OCI-LY1 (cell line): ENCODE measurements around the gene FMN1.

Source experiments
- H2AFZ ChIP-seq: fragments of 200-600 bp; sonication (generic), shearing (Covaris generic); 2 replicates; pipeline ENCODE4 v1.6.0; 2014; ENCODE audit warnings: antibody characterized with exemption, mild to moderate bottlenecking, low read length
- H3F3A ChIP-seq: fragments of 200-600 bp; sonication (generic), shearing (Covaris generic); 2 replicates; pipeline ENCODE4 v1.6.0; 2014; ENCODE audit warnings: mild to moderate bottlenecking, antibody characterized with exemption, low read length, moderate library complexity; ENCODE audit not compliant: insufficient read depth
- H3K27ac ChIP-seq: fragments of 200-600 bp; sonication (generic); 2 replicates; pipeline ENCODE4 v1.5.1; 2014; ENCODE audit warnings: low read length, mixed run types, mild to moderate bottlenecking, low read depth; ENCODE audit not compliant: poor library complexity, severe bottlenecking
- H3K27me3 ChIP-seq: fragments of 200-600 bp; sonication (generic); 2 replicates; pipeline ENCODE4 v1.6.0; 2014; ENCODE audit warnings: antibody characterized with exemption, mild to moderate bottlenecking, low read length, moderate library complexity; ENCODE audit not compliant: insufficient read depth
- H3K36me3 ChIP-seq: fragments of 200-600 bp; sonication (generic); 2 replicates; pipeline ENCODE4 v1.6.1; 2014; ENCODE audit warnings: mild to moderate bottlenecking, antibody characterized with exemption, low read length, moderate library complexity, mixed read lengths; ENCODE audit not compliant: insufficient read depth
- H3K4me1 ChIP-seq: fragments of 200-600 bp; sonication (generic); 2 replicates; pipeline ENCODE4 v1.5.1; 2014; ENCODE audit warnings: mild to moderate bottlenecking, low read length, moderate library complexity; ENCODE audit not compliant: insufficient read depth, severe bottlenecking
- H3K4me2 ChIP-seq: fragments of 200-600 bp; sonication (generic), shearing (Covaris generic); 2 replicates; pipeline ENCODE4 v1.6.1; 2014; ENCODE audit warnings: low read length
- H3K4me3 ChIP-seq: fragments of 200-600 bp; sonication (generic); 2 replicates; pipeline ENCODE4 v1.5.1; 2014; ENCODE audit warnings: low read length, low read depth, mild to moderate bottlenecking, mixed read lengths; ENCODE audit not compliant: poor library complexity, severe bottlenecking
- H3K79me2 ChIP-seq: fragments of 200-600 bp; shearing (Covaris generic); 2 replicates; pipeline ENCODE4 v1.6.1; 2016; ENCODE audit warnings: mixed run types, low read length, mixed read lengths; ENCODE audit not compliant: insufficient read depth
- H3K9ac ChIP-seq: fragments of 200-600 bp; sonication (generic), shearing (Covaris generic); 2 replicates; pipeline ENCODE4 v1.6.1; 2014; ENCODE audit warnings: mild to moderate bottlenecking, low read length, mixed read lengths
- H3K9me2 ChIP-seq: fragments of 200-600 bp; sonication (generic), shearing (Covaris generic); 2 replicates; pipeline ENCODE4 v1.6.1; 2014; ENCODE audit warnings: low read depth, mild to moderate bottlenecking, low read length, mixed read lengths
- H3K9me3 ChIP-seq: fragments of 200-600 bp; shearing (Covaris generic); 2 replicates; pipeline ENCODE4 v1.6.1; 2014; ENCODE audit warnings: low read length, mixed read lengths
- H4K20me1 ChIP-seq: fragments of 200-600 bp; sonication (generic), shearing (Covaris generic); 2 replicates; pipeline ENCODE4 v1.6.0; 2016; ENCODE audit warnings: mild to moderate bottlenecking, low read length; ENCODE audit not compliant: insufficient read depth
- EZH2 ChIP-seq: fragments of 200-600 bp; sonication (generic), shearing (Covaris generic); IDR thresholded peaks from 2 replicates; pipeline ENCODE4 v1.8.0; 2017; ENCODE audit warnings: borderline replicate concordance, mixed run types, mild to moderate bottlenecking, antibody characterized with exemption, low read length, moderate library complexity, mixed read lengths
- TF ChIP-seq, protein P1 (sequence below): fragments of 200-600 bp; sonication (generic), shearing (Covaris generic); IDR thresholded peaks from 2 replicates; pipeline ENCODE4 v1.5.1; 2017; ENCODE audit warnings: mild to moderate bottlenecking, antibody characterized with exemption, low read length, moderate library complexity, mixed read lengths

Gene FMN1

DNA sequence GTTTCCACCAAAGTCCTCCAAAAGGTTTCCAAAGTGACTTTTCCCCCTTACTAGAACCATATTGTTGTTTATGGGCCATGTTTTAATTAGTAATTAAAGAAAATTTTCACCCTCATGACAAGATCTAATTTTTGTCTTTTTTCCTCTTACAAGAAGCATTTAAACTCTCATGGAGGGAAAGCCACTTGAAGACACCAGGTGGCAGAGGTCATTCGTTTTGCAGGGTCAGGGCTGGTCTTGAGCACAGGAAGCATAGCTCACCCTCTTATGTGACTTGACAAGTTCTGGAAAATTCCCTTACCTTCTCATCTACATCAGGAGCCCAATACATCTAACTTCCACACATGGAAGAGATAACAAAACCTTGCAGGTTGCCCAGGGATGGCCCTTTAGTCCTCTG lies 313.0 kb downstream of the FMN1 start:
- no peak overlapping the region for H3K27ac ChIP-seq
- no peaks in the 10 kb centered on the region for H3K36me3 ChIP-seq
- H3F3A ChIP-seq, result no peaks in the 10 kb centered on the region
- TF ChIP-seq, protein P1, sequence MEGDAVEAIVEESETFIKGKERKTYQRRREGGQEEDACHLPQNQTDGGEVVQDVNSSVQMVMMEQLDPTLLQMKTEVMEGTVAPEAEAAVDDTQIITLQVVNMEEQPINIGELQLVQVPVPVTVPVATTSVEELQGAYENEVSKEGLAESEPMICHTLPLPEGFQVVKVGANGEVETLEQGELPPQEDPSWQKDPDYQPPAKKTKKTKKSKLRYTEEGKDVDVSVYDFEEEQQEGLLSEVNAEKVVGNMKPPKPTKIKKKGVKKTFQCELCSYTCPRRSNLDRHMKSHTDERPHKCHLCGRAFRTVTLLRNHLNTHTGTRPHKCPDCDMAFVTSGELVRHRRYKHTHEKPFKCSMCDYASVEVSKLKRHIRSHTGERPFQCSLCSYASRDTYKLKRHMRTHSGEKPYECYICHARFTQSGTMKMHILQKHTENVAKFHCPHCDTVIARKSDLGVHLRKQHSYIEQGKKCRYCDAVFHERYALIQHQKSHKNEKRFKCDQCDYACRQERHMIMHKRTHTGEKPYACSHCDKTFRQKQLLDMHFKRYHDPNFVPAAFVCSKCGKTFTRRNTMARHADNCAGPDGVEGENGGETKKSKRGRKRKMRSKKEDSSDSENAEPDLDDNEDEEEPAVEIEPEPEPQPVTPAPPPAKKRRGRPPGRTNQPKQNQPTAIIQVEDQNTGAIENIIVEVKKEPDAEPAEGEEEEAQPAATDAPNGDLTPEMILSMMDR, result no peak
- no peaks in the 10 kb centered on the region for H4K20me1 ChIP-seq
- no peak overlapping the region for H2AFZ ChIP-seq
- H3K9ac ChIP-seq, result no peak overlapping the region
- H3K9me3 ChIP-seq, result no peaks in the 10 kb centered on the region
- H3K4me2 ChIP-seq, result no peak overlapping the region
- no peaks in the 10 kb centered on the region for H3K27me3 ChIP-seq
- no peaks in the 10 kb centered on the region for H3K79me2 ChIP-seq
- H3K9me2 ChIP-seq, result no peaks in the 10 kb centered on the region
- H3K4me3 ChIP-seq, result no peak overlapping the region
- no peaks in the 10 kb centered on the region for H3K4me1 ChIP-seq

DNA sequence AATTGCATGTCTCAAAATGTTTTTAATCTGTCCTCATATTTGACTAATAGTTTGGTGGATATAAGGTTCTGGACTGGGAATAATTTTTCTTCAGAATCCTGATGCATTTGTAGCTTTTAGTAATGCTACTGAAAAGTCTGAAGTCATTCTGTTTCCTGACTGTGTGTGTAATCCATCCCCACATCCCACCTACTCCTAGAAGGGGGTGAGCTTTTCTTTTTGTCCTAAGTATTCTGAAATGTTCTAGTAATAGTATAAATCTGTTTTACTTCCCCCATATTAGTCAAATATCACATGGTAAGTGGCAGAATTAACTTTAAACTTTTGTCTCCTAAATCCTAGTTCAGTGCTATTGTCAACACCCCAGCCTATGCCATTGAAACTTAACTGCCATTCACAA lies 313.9 kb downstream of the FMN1 start:
- no peaks in the 10 kb centered on the region for H3K79me2 ChIP-seq
- H4K20me1 ChIP-seq, result no peaks in the 10 kb centered on the region
- no peaks in the 10 kb centered on the region for H3K27me3 ChIP-seq
- no peak overlapping the region for H2AFZ ChIP-seq
- TF ChIP-seq, protein P1, result no peak
- no peak for TF ChIP-seq EZH2
- H3K9ac ChIP-seq, result no peak overlapping the region
- H3K36me3 ChIP-seq, result no peaks in the 10 kb centered on the region
- no peaks in the 10 kb centered on the region for H3K4me1 ChIP-seq
- H3K4me2 ChIP-seq, result no peak overlapping the region
- H3F3A ChIP-seq, result no peaks in the 10 kb centered on the region
- no peaks in the 10 kb centered on the region for H3K9me3 ChIP-seq
- no peak overlapping the region for H3K27ac ChIP-seq
- H3K4me3 ChIP-seq, result no peak overlapping the region
- no peaks in the 10 kb centered on the region for H3K9me2 ChIP-seq

DNA sequence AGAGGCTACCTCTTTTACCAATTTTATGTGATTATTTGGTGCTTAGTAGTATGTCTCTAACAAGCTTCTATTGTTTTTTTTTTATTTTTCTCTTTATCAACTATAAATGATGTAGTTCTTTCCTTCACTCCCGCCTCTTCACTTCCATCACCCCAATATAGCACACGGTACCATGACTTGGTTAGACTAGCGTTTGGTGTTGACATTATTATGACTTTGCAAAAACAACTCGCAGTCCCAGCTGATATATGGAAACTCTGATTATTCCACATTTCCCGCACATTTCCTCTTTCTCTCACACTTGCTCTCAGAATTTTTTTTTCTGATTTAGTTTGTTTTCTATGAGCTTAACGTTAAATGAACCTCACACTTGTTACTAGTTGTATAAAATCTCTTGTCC lies 314.5 kb downstream of the FMN1 start:
- no peak overlapping the region for H2AFZ ChIP-seq

More for the DNA sequence above, 314.5 kb downstream of the FMN1 start:
- H3K4me3 ChIP-seq, result no peak overlapping the region
- TF ChIP-seq EZH2, result no peak
- TF ChIP-seq, protein P1, result no peak
- H3K4me1 ChIP-seq, result no peaks in the 10 kb centered on the region
- no peaks in the 10 kb centered on the region for H3K9me3 ChIP-seq
- no peaks in the 10 kb centered on the region for H3K27me3 ChIP-seq
- H3K9ac ChIP-seq, result no peak overlapping the region
- no peaks in the 10 kb centered on the region for H3K36me3 ChIP-seq
- no peaks in the 10 kb centered on the region for H3K79me2 ChIP-seq
- no peak overlapping the region for H3K27ac ChIP-seq
- no peak overlapping the region for H3K4me2 ChIP-seq
- H4K20me1 ChIP-seq, result no peaks in the 10 kb centered on the region
- H3K9me2 ChIP-seq, result no peaks in the 10 kb centered on the region
- no peaks in the 10 kb centered on the region for H3F3A ChIP-seq
